ENCODE data around the gene GRK1. TPM values are rescaled to one million over a fixed set of nuclear protein-coding genes. Genes with fewer than 3 reads are reported as not detected.

The GRK1 gene
- total RNA-seq, 1 donor from 2014 or later = 1.1 TPM

- DNase-seq (ENCODE audit: low spot score, unreplicated experiment) = no peak
- no peak for TF ChIP-seq CTCF (IDR thresholded peaks at IDR 0.05; ENCODE audit: unreplicated experiment)
- no peaks in the 10 kb centered on the region for H3K9me3 Mint-ChIP-seq (ENCODE audit: low read depth)
- peaks cover 18% of the 10 kb centered on the region for H3K36me3 Mint-ChIP-seq (ENCODE audit: insufficient read depth)
- no peak overlapping the region for H3K4me3 Mint-ChIP-seq (ENCODE audit: low read depth)
- no peaks in the 10 kb centered on the region for H3K4me1 Mint-ChIP-seq (ENCODE audit: low read depth)
- H3K27ac Mint-ChIP-seq = no peak overlapping the region
- H3K27me3 Mint-ChIP-seq = no peaks in the 10 kb centered on the region
Measured at GRCh38 chr13:113648216-113648610, 18.8 kb upstream of the GRK1 start.

DNA sequence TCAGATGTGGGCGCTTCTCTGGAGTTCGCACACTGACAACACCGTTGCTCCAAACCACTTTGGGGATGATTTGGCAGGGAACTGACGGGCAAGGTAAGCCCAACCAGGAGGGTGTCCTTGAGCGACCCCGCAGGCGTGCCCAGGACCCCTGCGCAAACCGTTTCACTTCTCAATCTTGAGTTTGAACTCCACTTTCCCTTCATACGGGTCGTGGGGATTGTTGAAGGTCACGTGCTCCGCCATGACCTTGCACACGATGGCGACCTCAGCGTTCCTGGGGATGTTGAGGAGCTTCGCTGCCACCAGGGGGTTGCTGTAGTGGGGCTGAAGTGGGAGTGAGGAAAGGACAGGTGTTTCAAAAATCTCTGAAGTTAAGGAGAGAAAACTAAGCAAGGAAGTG, 17.8 kb upstream of the GRK1 start:
- TF ChIP-seq CTCF (IDR thresholded peaks at IDR 0.05; ENCODE audit: unreplicated experiment) = no peak

GRCh38 chr13:113650275-113650674, 16.7 kb upstream of the GRK1 start:
- TF ChIP-seq CTCF (IDR thresholded peaks at IDR 0.05; ENCODE audit: unreplicated experiment) = no peak
- H3K27ac Mint-ChIP-seq = no peak overlapping the region
- H3K27me3 Mint-ChIP-seq = no peaks in the 10 kb centered on the region
- no peak overlapping the region for H3K4me3 Mint-ChIP-seq (ENCODE audit: low read depth)
- peaks cover 16% of the 10 kb centered on the region for H3K36me3 Mint-ChIP-seq (ENCODE audit: insufficient read depth)
- H3K9me3 Mint-ChIP-seq (ENCODE audit: low read depth) = no peaks in the 10 kb centered on the region
- no peaks in the 10 kb centered on the region for H3K4me1 Mint-ChIP-seq (ENCODE audit: low read depth)
- no peak for DNase-seq (ENCODE audit: low spot score, unreplicated experiment)

More for the DNA sequence above, 17.8 kb upstream of the GRK1 start:
- Mint-ChIP-seq H3K4me1 (ENCODE audit: low read depth) (no peaks in the 10 kb centered on the region), H3K9me3 (ENCODE audit: low read depth) (no peaks in the 10 kb centered on the region), H3K4me3 (ENCODE audit: low read depth) (no peak overlapping the region), H3K36me3 (ENCODE audit: insufficient read depth) (peaks cover 18% of the 10 kb centered on the region), H3K27ac (no peak overlapping the region), H3K27me3 (no peaks in the 10 kb centered on the region)
- DNase-seq (ENCODE audit: low spot score, unreplicated experiment) = no peak

GRCh38 chr13:113650731-113651148, 16.3 kb upstream of the GRK1 start:
- H3K27ac Mint-ChIP-seq = no peak overlapping the region
- H3K9me3 Mint-ChIP-seq (ENCODE audit: low read depth) = no peaks in the 10 kb centered on the region
- H3K27me3 Mint-ChIP-seq = no peaks in the 10 kb centered on the region
- no peak for DNase-seq (ENCODE audit: low spot score, unreplicated experiment)
- no peak overlapping the region for H3K4me3 Mint-ChIP-seq (ENCODE audit: low read depth)
- TF ChIP-seq CTCF (IDR thresholded peaks at IDR 0.05; ENCODE audit: unreplicated experiment) = no peak
- H3K36me3 Mint-ChIP-seq (ENCODE audit: insufficient read depth) = peaks cover 16% of the 10 kb centered on the region
- no peaks in the 10 kb centered on the region for H3K4me1 Mint-ChIP-seq (ENCODE audit: low read depth)

DNA sequence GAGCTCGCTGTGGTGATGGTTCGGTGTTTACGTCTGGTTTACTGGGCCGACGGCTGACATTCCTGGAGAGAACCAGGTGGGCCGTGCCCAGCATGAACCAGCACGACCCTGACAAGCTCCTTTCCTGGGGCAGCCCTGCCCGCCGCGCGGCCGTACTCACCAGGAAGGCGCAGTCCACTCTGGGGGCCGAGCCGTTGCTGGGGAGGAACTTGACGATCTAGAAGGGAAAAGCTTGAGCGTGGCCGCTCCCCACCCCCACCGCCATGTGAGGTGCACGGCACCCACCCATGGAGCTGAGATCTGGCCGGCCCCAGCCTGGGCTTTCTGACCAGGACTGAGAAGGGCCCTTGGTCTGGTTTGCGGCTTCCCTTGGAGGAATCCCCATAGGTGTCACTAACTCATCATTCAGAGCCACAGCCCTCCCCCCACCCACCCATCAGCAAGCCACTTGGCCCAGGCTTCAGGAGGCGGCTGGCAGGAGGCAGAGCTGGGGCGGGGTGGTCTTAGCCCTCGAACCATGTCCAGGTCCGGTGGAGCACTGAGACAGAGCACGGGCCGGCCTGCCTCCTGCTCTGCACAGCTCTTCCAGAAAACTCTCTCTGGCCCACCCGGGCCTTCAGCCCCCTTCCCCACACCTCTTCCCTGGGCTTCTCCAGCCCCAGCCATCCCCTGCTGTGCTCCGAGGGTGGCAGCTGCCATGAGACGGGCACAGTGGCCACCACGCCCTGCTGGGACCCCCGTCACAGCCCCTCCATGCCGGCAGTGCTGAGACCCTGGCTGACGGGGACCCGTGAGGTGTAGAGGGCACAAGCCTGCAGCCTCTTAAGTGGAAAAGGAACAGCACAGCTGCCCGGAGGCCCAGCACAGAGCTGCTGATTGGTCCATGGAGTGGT, 15.3 kb upstream of the GRK1 start:
- no peaks in the 10 kb centered on the region for H3K4me1 Mint-ChIP-seq (ENCODE audit: low read depth)
- no peaks in the 10 kb centered on the region for H3K9me3 Mint-ChIP-seq (ENCODE audit: low read depth)
- no peak overlapping the region for H3K27ac Mint-ChIP-seq
- H3K4me3 Mint-ChIP-seq (ENCODE audit: low read depth) = no peak overlapping the region
- H3K36me3 Mint-ChIP-seq (ENCODE audit: insufficient read depth) = peaks cover 12% of the 10 kb centered on the region
- no peaks in the 10 kb centered on the region for H3K27me3 Mint-ChIP-seq
- no peak for DNase-seq (ENCODE audit: low spot score, unreplicated experiment)
- no peak for TF ChIP-seq CTCF (IDR thresholded peaks at IDR 0.05; ENCODE audit: unreplicated experiment)

All from progenitor cell of endocrine pancreas (in vitro differentiated cells).